ENCODE measurements around the gene REEP3.
"Not testable (repeated sequence)": the region's sequence is repeated elsewhere in the genome, so short reads cannot be mapped to it uniquely, and the experiment has no call there.

REEP3 gene

GRCh38 chr10:63520500-63521415 lies at the start of gene REEP3:
Gene REEP3 (plus strand): TSS chr10:63521401. CDS start chr10:63521546, 145 bp downstream.
- FAIRE-seq (no peak), DNase-seq (ENCODE audit: insufficient read length, low spot score) (peak; percentile 41)

- FAIRE-seq = no peak
- no peak for DNase-seq (ENCODE audit: insufficient read length, low spot score)
These were observed 46.7 kb upstream of the REEP3 start for GRCh38 chr10:63474488-63474887.

GRCh38 chr10:63477927-63478326 lies 43.3 kb upstream of the REEP3 start:
- no peak for FAIRE-seq
- no peak for DNase-seq (ENCODE audit: insufficient read length, low spot score)

DNA sequence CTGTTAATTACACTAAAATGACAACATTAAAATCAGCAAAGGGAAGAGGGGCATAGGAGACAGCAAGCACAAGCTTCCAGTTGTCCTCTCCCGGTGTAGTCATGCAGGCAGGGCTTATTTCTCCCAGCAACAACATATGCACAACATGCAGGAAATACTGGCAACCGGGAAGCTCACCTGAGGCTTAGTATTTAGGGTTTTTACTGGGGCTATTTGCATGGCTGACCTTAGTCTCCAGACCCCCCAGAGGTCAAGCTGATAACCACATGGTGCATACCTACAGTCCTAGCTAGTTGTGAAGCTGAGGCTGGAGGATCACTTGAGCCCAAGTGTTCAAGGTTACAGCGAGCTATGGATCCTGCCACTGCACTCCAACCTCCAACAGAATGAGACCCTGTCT lies 42.6 kb upstream of the REEP3 start:
- no peak for FAIRE-seq

GRCh38 chr10:63480237-63480636 lies 41.0 kb upstream of the REEP3 start:
- FAIRE-seq (no peak), DNase-seq (ENCODE audit: insufficient read length, low spot score) (no peak)

More for the DNA sequence above, 42.6 kb upstream of the REEP3 start:
- no peak for DNase-seq (ENCODE audit: insufficient read length, low spot score)

GRCh38 chr10:63481815-63482421 lies 39.3 kb upstream of the REEP3 start:
- DNase-seq (ENCODE audit: insufficient read length, low spot score) (no peak), FAIRE-seq (no peak)

GRCh38 chr10:63483983-63484382 lies 37.2 kb upstream of the REEP3 start:
- FAIRE-seq (no peak), DNase-seq (ENCODE audit: insufficient read length, low spot score) (no peak)

- FAIRE-seq (no peak), DNase-seq (ENCODE audit: insufficient read length, low spot score) (no peak)
These were observed 33.2 kb upstream of the REEP3 start for GRCh38 chr10:63487990-63488389.

DNA sequence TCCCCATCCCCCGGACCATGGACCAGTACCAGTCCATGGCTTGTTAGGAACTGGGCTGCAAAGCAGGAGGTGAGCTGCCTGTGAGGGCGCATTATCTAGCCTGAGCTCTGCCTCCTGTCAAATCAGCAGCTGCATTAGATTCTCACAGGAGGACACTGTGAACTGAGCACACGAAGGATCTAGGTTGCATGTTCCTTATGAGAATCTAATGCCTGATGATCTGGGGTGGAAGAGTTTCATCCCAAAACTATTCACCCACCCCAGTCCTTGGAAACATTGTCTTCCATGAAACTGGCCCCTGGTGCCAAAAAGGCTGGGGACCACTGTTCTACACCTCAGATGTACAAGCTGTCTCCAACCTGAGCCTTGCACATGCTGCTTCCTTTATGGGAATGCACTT lies 31.4 kb upstream of the REEP3 start:
- no peak for FAIRE-seq

DNA sequence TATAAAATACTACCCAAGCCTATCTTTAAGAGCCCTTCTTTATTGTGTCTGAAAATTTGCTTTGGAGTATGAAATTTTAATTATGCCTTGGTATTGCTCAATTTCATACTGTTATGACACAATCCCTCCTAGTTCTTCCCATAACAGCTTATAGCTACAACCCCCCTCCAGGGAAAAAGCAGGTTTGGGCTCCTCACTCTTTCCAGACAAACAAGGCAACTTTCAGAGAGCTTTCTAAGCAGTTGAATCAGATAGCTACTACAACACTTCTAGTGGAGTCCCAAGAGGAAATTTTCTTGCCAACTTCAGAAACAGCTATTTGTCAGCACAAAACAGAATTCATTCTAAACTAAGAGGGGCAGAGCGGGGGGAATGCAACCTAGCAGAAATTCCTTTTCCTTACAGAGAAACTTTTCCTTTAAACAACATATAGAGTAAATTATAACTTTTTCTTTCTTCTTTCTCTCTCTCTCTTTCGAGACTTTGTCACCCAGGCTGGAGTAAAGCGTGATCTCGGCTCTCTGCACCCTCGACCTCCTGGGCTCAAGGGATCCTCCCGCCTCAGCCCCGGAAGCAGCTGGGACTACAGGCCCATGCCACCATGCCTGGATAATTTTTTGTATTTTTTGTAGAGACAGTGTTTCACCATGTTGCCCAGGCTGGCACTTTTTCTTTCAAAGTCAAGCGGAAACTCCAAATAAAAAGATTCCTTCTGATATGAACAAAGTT lies 29.4 kb upstream of the REEP3 start:
- peak; percentile 50 for DNase-seq (ENCODE audit: insufficient read length, low spot score)
- no peak for FAIRE-seq

More for the DNA sequence above, 31.4 kb upstream of the REEP3 start:
- DNase-seq (ENCODE audit: insufficient read length, low spot score) = no peak

- DNase-seq (ENCODE audit: insufficient read length, low spot score); FAIRE-seq: not testable (repeated sequence)
These were observed 28.9 kb upstream of the REEP3 start for GRCh38 chr10:63492317-63492690.

- no peak for DNase-seq (ENCODE audit: insufficient read length, low spot score)
- no peak for FAIRE-seq
These were observed 28.2 kb upstream of the REEP3 start for GRCh38 chr10:63493004-63493403.

DNA sequence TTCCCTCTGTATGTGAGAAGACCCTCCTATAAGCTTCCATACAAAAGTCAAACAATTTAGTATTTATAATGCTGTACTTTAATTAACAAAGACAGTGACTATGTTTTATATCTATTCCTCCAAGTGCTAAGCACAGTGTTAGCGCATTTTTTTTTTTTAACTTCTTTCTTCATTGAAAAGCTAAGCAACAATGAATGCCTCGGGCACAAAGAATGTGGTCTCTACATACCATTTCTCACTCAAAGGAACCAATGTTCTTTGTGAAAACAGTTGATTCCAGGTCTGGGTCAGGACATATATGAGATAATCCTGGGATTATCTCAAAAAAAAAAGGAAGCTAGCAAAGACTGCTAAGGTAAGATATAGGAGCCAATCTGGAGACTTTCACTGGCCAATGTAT lies 26.2 kb upstream of the REEP3 start:
- no peak for FAIRE-seq
- DNase-seq (ENCODE audit: insufficient read length, low spot score) = no peak

- no peak for DNase-seq (ENCODE audit: insufficient read length, low spot score)
- FAIRE-seq = no peak
These were observed 24.6 kb upstream of the REEP3 start for GRCh38 chr10:63496561-63496960.

DNA sequence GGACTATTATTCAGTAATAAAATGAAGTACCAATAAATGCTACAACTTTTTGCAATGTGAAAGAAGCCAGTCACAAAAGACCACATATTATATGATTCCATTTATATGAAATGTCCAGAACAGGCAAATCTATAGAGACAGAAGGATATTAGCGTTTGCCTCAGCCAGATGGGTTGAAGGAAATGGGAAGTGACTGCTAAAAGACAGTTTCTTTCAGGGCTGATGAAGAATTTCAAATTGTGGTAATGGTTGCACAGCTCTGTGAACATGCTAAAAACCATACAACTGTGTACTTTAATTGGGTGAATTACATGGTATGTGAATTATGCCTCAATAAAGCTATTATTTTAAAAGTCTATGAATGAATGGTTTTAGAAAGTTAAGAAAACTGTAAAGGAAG lies 23.9 kb upstream of the REEP3 start:
- FAIRE-seq (no peak), DNase-seq (ENCODE audit: insufficient read length, low spot score) (no peak)

GRCh38 chr10:63498665-63499064 lies 22.5 kb upstream of the REEP3 start:
- no peak for FAIRE-seq
- DNase-seq (ENCODE audit: insufficient read length, low spot score) = no peak

GRCh38 chr10:63500551-63500950 lies 20.6 kb upstream of the REEP3 start:
- not testable (repeated sequence) for DNase-seq (ENCODE audit: insufficient read length, low spot score); FAIRE-seq

DNA sequence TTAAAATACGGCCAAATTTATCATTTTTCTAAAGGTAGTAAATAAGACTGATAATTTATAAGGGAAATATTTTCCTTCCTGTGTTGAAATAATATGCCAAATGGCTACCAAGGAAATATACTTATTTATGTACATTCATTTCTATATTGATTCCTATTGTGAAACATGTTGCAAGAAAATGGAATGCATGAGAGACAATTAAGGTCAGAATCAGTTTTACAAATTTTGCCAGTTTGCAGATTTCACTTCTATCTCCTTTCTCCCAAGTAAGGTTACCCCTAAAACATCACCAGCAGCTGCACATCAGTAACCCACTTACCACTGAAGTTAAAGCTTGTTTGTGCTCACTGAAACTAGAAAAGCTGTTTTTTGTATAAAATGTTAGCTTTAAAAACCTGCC lies 19.2 kb upstream of the REEP3 start:
- no peak for DNase-seq (ENCODE audit: insufficient read length, low spot score)
- no peak for FAIRE-seq

GRCh38 chr10:63502832-63503231 lies 18.4 kb upstream of the REEP3 start:
- no peak for FAIRE-seq
- no peak for DNase-seq (ENCODE audit: insufficient read length, low spot score)

DNA sequence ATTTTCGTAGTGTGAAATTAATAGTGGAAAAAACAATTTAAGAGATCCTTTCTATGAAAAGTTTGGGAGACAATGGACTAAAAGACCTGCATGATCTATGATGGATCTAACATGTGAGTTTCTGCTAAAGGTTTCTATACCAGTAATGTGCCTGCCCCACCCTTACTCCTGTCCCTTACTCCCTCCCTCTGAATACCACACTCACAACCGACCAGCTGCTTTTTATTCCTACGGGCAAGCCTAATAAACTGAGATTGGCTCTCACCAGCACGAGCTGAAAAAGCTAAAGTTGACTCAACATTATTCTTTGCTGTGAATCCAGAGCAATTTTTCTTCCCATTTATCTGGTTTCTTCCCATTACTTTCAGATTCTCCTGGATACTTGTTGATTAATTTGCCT lies 17.8 kb upstream of the REEP3 start:
- DNase-seq (ENCODE audit: insufficient read length, low spot score) (no peak), FAIRE-seq (no peak)

GRCh38 chr10:63504145-63504881 lies 16.9 kb upstream of the REEP3 start:
- no peak for DNase-seq (ENCODE audit: insufficient read length, low spot score)
- no peak for FAIRE-seq
